HCT116 (cell line): ENCODE measurements around the gene SLC6A6. TPM values are rescaled to one million over a fixed set of nuclear protein-coding genes. Genes with fewer than 3 reads are reported as not detected.

Experiments
- ATAC-seq: fragments of 200-7000 bp; cut with Tn5 transposase; 2 replicates; pipeline ENCODE4 v1.9.1; 2020; ENCODE audit warnings: mild to moderate bottlenecking, moderate library complexity
- BruUV-seq: library from RNA; stranded (reverse); fragments of 400-500 nt; replicated peaks from 2 replicates; lab custom pipeline; 2021; lab: Mats Ljungman, UMichigan
- CTCF ChIA-PET: fragments of 300-600 bp; sonication (Branson Sonifier 250); formaldehyde crosslinking; loops from one replicate; lab custom pipeline; 2021; ENCODE audit warnings: antibody characterized with exemption; lab: Charles Lee
- POLR2A ChIA-PET: fragments of 300-600, 350-600 bp; sonication (Branson Sonifier 250); formaldehyde crosslinking; loops from one replicate; lab custom pipeline; 2021; ENCODE audit warnings: antibody characterized with exemption; lab: Charles Lee
- RAD21 ChIA-PET, 2 experiments: fragments of 300-600 bp; sonication (Branson Sonifier 250); formaldehyde crosslinking; loops; one replicate each; lab custom pipeline; 2023; ENCODE audit warnings: low total read pairs in 2 of 2; ENCODE audit not compliant: uncharacterized antibody in 2 of 2, unreplicated experiment in 2 of 2, low non-redundant PET in 1 of 2; lab: Charles Lee
- DNase-seq: peaks from one replicate; pipeline ENCODE4 v3.0.0-alpha.2; 2010; ENCODE audit warnings: low read depth, low spot score
- H2AFZ ChIP-seq: fragments of 200-600 bp; shearing (Covaris generic), sonication (generic); 2 replicates; pipeline ENCODE4 v1.6.1; 2017; ENCODE audit warnings: low read depth, mixed run types, mixed read lengths, antibody characterized with exemption, low read length; ENCODE audit not compliant: poor library complexity, severe bottlenecking
- H3K27ac ChIP-seq: 2 replicates; pipeline ENCODE4 v1.5.1; 2012; ENCODE audit warnings: low read depth, low read length
- H3K27me3 ChIP-seq: fragments of 200-600 bp; sonication (generic); 2 replicates; pipeline ENCODE4 v1.6.1; 2016; ENCODE audit warnings: mixed run types, low read length, mixed read lengths; ENCODE audit not compliant: insufficient read depth
- H3K36me3 ChIP-seq, 2 experiments: fragments of 200-500 bp in 1 of 2; fragments of 200-600 bp in 1 of 2; sonication (Bioruptor generic) in 1 of 2; sonication (generic) in 1 of 2; 2 replicates each; pipeline versions ENCODE4 v1.5.1 to v1.6.1; 2014 to 2016; ENCODE audit warnings: low read length in 2 of 2, inconsistent platforms in 1 of 2, mixed read lengths in 1 of 2, mixed run types in 1 of 2; ENCODE audit not compliant: insufficient read depth in 2 of 2, control insufficient read depth in 1 of 2
- H3K4me1 ChIP-seq, 2 experiments: fragments of 200-600 bp in 1 of 2; sonication (generic) in 1 of 2; 2 replicates each; pipeline versions ENCODE4 v1.5.1 to v1.6.1; 2012 to 2017; ENCODE audit warnings: low read length in 2 of 2, inconsistent platforms in 1 of 2, mild to moderate bottlenecking in 1 of 2, mixed read lengths in 1 of 2, mixed run types in 1 of 2, moderate library complexity in 1 of 2; ENCODE audit not compliant: insufficient read depth in 2 of 2, control insufficient read depth in 1 of 2
- H3K4me2 ChIP-seq: fragments of 200-600 bp; sonication (generic); 2 replicates; pipeline ENCODE4 v1.6.1; 2017; ENCODE audit warnings: mixed run types, low read length, mixed read lengths
- H3K4me3 ChIP-seq, 2 experiments: fragments of 200-600 bp in 1 of 2; sonication (generic) in 1 of 2; replicated peaks in 1 of 2; 2 replicates each; pipeline ENCODE4 v1.5.1; 2011 to 2016; ENCODE audit warnings: low read length in 2 of 2, control low read depth in 1 of 2, low read depth in 1 of 2, mild to moderate bottlenecking in 1 of 2, mixed read lengths in 1 of 2, mixed run types in 1 of 2
- H3K79me2 ChIP-seq: fragments of 200-600 bp; sonication (generic); 2 replicates; pipeline ENCODE4 v1.6.1; 2017; ENCODE audit warnings: mild to moderate bottlenecking, mixed run types, low read length, moderate library complexity, mixed read lengths; ENCODE audit not compliant: insufficient read depth
- H3K9ac ChIP-seq: fragments of 200-600 bp; sonication (generic); 2 replicates; pipeline ENCODE4 v1.6.1; 2016; ENCODE audit warnings: low read length, mixed read lengths
- H3K9me2 ChIP-seq: fragments of 200-600 bp; sonication (generic), shearing (Covaris generic); 2 replicates; pipeline ENCODE4 v1.6.1; 2017; ENCODE audit warnings: mixed run types, mild to moderate bottlenecking, moderate library complexity; ENCODE audit not compliant: insufficient read depth
- H3K9me3 ChIP-seq, 2 experiments: fragments of 200-500 bp in 1 of 2; fragments of 200-600 bp in 1 of 2; sonication (Bioruptor generic) in 1 of 2; sonication (generic) in 1 of 2; 2 replicates each; pipeline ENCODE4 v1.6.1; 2014 to 2017; ENCODE audit warnings: low read length in 2 of 2, mixed read lengths in 2 of 2, inconsistent platforms in 1 of 2, low read depth in 1 of 2, mild to moderate bottlenecking in 1 of 2, mixed run types in 1 of 2, moderate library complexity in 1 of 2; ENCODE audit not compliant: control insufficient read depth in 1 of 2, insufficient read depth in 1 of 2
- H4K20me1 ChIP-seq: fragments of 200-600 bp; sonication (generic), shearing (Covaris generic); 2 replicates; pipeline ENCODE4 v1.6.1; 2017; ENCODE audit warnings: mixed run types, mild to moderate bottlenecking, moderate library complexity; ENCODE audit not compliant: insufficient read depth
- CEBPB ChIP-seq: IDR thresholded peaks from 2 replicates; pipeline ENCODE4 v1.6.1; 2012; ENCODE audit warnings: low read depth
- EGR1 ChIP-seq: IDR thresholded peaks from 2 replicates; pipeline ENCODE4 v1.6.1; 2012; ENCODE audit warnings: low read depth
- ELF1 ChIP-seq: IDR thresholded peaks from 2 replicates; pipeline ENCODE4 v1.6.1; 2012; ENCODE audit warnings: low read depth, borderline replicate concordance
- EZH2 ChIP-seq: fragments of 200-600 bp; sonication (generic); IDR thresholded peaks from 2 replicates; pipeline ENCODE4 v1.6.1; 2017; ENCODE audit warnings: antibody characterized with exemption, mixed run types
- FOSL1 ChIP-seq: IDR thresholded peaks from 2 replicates; pipeline ENCODE4 v1.6.1; 2012; ENCODE audit warnings: low read depth
- POLR2AphosphoS5 ChIP-seq: IDR thresholded peaks from 2 replicates; pipeline ENCODE4 v1.6.1; 2011; ENCODE audit warnings: mild to moderate bottlenecking, low read depth, low read length, moderate library complexity
- RAD21 ChIP-seq: IDR thresholded peaks from 2 replicates; pipeline ENCODE4 v1.6.1; 2012; ENCODE audit warnings: low read depth, mild to moderate bottlenecking
- SIN3A ChIP-seq: IDR thresholded peaks from 2 replicates; pipeline ENCODE4 v1.6.1; 2012; ENCODE audit warnings: low read depth
- SP1 ChIP-seq: IDR thresholded peaks from 2 replicates; pipeline ENCODE4 v1.6.1; 2012; ENCODE audit warnings: low read depth
- SRF ChIP-seq: IDR thresholded peaks from 2 replicates; pipeline ENCODE4 v1.6.1; 2012; ENCODE audit warnings: low read depth
- TCF7L2 ChIP-seq: IDR thresholded peaks from 2 replicates; pipeline ENCODE4 v1.7.0; 2011; ENCODE audit warnings: borderline replicate concordance, inconsistent platforms; ENCODE audit not compliant: insufficient read depth, insufficient read length; ENCODE audit errors: extremely low read depth
- YY1 ChIP-seq: IDR thresholded peaks from 2 replicates; pipeline ENCODE4 v1.6.1; 2011; ENCODE audit warnings: low read length, low read depth, moderate library complexity, mild to moderate bottlenecking; ENCODE audit not compliant: insufficient replicate concordance; ENCODE audit errors: extremely low read depth
- ZFX ChIP-seq: fragments of 450-650 bp; IDR thresholded peaks from 2 replicates; pipeline ENCODE4 v1.6.1; 2017
- ZNF274 ChIP-seq: fragments of 200-500 bp; sonication (Bioruptor generic); IDR thresholded peaks from 2 replicates; pipeline ENCODE4 v1.6.1; 2014; ENCODE audit warnings: mild to moderate bottlenecking, low read depth, low read length, inconsistent platforms
- intact Hi-C: fragments of 100-400 bp; cut with micrococcal nuclease; formaldehyde crosslinking; loops from 2 replicates; pipeline ENCODE4 v1.10.0; 2022
- total RNA-seq: library from RNA; stranded (reverse); gene quantifications from one replicate; pipeline ENCODE4 v1.2.1, GENCODE V29; 2021; ENCODE audit not compliant: unreplicated experiment
- TF ChIP-seq, protein P1 (sequence below), 3 experiments: fragments of 200-600 bp in 1 of 3; sonication (generic) in 1 of 3; IDR thresholded peaks in 2 of 3; conservative IDR thresholded peaks in 1 of 3; 2 replicates each; pipeline ENCODE4 v1.5.1; 2012 to 2017; ENCODE audit warnings: low read depth in 2 of 3, low read length in 2 of 3, antibody characterized with exemption in 1 of 3, borderline replicate concordance in 1 of 3, control low read depth in 1 of 3, mild to moderate bottlenecking in 1 of 3, mixed read lengths in 1 of 3, mixed run types in 1 of 3, moderate library complexity in 1 of 3; ENCODE audit not compliant: insufficient read depth in 1 of 3
- TF ChIP-seq, protein P2 (sequence below): IDR thresholded peaks from 2 replicates; pipeline ENCODE4 v1.6.1; 2012
- TF ChIP-seq, protein P3 (sequence below): IDR thresholded peaks from 2 replicates; pipeline ENCODE4 v1.6.1; 2012; ENCODE audit warnings: low read depth
- TF ChIP-seq, protein P4 (sequence below): IDR thresholded peaks from 2 replicates; pipeline ENCODE4 v1.6.1; 2011; ENCODE audit warnings: mild to moderate bottlenecking, low read length, moderate library complexity; ENCODE audit not compliant: insufficient replicate concordance; ENCODE audit errors: extremely low read depth

SLC6A6 gene
- total RNA-seq, 1 experiment from 2014 or later = 36.3 TPM

DNA sequence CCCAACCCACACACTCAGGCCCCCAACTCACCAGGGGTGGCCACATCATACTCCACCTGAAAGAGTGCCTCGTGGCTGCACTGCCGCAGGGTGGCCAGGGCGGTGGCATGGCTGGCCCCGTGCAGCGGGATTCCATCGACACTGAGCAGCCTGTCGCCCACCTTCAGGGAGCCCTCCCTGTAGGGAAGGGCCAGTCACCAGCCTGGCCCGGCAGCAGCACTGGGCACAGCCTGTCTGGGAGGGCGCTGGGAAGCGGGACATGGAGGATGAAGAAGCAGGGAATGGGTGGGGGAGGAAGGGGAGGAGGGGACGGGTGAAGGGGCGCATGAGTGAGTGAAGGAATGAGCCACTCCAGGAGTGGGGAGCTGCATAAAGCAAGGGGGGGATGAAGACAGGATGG lies 119.2 kb downstream of the SLC6A6 start (continued):
- TF ChIP-seq EGR1 (no peak), ELF1 (no peak), YY1 (no peak)
- TF ChIP-seq, protein P1, sequence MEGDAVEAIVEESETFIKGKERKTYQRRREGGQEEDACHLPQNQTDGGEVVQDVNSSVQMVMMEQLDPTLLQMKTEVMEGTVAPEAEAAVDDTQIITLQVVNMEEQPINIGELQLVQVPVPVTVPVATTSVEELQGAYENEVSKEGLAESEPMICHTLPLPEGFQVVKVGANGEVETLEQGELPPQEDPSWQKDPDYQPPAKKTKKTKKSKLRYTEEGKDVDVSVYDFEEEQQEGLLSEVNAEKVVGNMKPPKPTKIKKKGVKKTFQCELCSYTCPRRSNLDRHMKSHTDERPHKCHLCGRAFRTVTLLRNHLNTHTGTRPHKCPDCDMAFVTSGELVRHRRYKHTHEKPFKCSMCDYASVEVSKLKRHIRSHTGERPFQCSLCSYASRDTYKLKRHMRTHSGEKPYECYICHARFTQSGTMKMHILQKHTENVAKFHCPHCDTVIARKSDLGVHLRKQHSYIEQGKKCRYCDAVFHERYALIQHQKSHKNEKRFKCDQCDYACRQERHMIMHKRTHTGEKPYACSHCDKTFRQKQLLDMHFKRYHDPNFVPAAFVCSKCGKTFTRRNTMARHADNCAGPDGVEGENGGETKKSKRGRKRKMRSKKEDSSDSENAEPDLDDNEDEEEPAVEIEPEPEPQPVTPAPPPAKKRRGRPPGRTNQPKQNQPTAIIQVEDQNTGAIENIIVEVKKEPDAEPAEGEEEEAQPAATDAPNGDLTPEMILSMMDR (IDR thresholded peaks at IDR 0.05 in 2 of 3, conservative IDR thresholded peaks at IDR 0.05 in 1 of 3; ENCODE audit: borderline replicate concordance in 1 of 3, insufficient read depth in 1 of 3, low read depth in 2 of 3, low read length in 2 of 3) = no peak

DNA sequence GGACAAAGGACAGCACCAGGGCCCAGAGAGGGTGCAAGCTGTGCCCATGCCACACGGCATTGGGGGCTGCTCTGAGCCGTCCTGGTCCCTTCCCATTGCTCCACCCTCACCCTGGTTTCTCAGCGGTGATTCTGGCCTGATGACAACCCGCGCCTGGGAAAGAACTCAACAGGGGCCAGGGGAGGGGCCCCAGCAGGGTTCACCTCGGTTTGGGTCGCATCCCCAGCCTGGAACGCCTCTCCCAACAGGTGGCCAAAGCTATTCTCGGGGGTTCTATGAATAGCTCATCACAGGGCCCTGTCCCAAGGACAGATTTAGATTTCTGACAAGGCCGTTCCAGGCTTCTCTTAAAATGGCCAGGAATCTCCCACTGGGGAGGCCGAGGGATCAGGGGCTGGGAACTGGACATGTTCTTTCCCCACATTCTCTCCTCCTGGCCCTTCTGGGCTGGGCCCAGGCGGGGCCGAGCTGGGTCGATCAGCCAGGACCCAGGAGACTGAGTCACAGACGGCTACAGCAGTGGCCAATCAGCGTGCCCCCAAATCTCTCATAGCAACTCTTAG lies 119.8 kb downstream of the SLC6A6 start:
- no peaks in the 10 kb centered on the region for H3K9me2 ChIP-seq
- no peak overlapping the region for H3K4me3 ChIP-seq
- H3K9me3 ChIP-seq = no peaks in the 10 kb centered on the region
- ChIA-PET RAD21 (no interaction called here), CTCF (no interaction called here), POLR2A (no interaction called here)
- intact Hi-C loops = no loop called here
- no peak overlapping the region for H3K4me2 ChIP-seq
- no peak overlapping the region for H3K9ac ChIP-seq
- no peaks in the 10 kb centered on the region for H3K27me3 ChIP-seq
- peaks cover 8 to 12% of the 10 kb centered on the region in 2 experiments for H3K4me1 ChIP-seq
- ATAC-seq (no peak), DNase-seq (no peak)
- no TSS peak for BruUV-seq
- no peaks in the 10 kb centered on the region for H4K20me1 ChIP-seq
- no peaks in the 10 kb centered on the region for H3K36me3 ChIP-seq
- H2AFZ ChIP-seq = no peak overlapping the region
- no peak overlapping the region for H3K27ac ChIP-seq
- H3K79me2 ChIP-seq = no peaks in the 10 kb centered on the region
- TF ChIP-seq, protein P2, sequence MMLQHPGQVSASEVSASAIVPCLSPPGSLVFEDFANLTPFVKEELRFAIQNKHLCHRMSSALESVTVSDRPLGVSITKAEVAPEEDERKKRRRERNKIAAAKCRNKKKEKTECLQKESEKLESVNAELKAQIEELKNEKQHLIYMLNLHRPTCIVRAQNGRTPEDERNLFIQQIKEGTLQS = no peak
- TF ChIP-seq SRF (no peak), SP1 (no peak), RAD21 (no peak), ZNF274 (no peak), FOSL1 (no peak), ELF1 (no peak), ZFX (no peak), TCF7L2 (no peak), YY1 (no peak), CEBPB (no peak), POLR2AphosphoS5 (no peak), EZH2 (no peak), SIN3A (no peak)
- TF ChIP-seq, protein P3, sequence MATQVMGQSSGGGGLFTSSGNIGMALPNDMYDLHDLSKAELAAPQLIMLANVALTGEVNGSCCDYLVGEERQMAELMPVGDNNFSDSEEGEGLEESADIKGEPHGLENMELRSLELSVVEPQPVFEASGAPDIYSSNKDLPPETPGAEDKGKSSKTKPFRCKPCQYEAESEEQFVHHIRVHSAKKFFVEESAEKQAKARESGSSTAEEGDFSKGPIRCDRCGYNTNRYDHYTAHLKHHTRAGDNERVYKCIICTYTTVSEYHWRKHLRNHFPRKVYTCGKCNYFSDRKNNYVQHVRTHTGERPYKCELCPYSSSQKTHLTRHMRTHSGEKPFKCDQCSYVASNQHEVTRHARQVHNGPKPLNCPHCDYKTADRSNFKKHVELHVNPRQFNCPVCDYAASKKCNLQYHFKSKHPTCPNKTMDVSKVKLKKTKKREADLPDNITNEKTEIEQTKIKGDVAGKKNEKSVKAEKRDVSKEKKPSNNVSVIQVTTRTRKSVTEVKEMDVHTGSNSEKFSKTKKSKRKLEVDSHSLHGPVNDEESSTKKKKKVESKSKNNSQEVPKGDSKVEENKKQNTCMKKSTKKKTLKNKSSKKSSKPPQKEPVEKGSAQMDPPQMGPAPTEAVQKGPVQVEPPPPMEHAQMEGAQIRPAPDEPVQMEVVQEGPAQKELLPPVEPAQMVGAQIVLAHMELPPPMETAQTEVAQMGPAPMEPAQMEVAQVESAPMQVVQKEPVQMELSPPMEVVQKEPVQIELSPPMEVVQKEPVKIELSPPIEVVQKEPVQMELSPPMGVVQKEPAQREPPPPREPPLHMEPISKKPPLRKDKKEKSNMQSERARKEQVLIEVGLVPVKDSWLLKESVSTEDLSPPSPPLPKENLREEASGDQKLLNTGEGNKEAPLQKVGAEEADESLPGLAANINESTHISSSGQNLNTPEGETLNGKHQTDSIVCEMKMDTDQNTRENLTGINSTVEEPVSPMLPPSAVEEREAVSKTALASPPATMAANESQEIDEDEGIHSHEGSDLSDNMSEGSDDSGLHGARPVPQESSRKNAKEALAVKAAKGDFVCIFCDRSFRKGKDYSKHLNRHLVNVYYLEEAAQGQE = no peak
- TF ChIP-seq, protein P4, sequence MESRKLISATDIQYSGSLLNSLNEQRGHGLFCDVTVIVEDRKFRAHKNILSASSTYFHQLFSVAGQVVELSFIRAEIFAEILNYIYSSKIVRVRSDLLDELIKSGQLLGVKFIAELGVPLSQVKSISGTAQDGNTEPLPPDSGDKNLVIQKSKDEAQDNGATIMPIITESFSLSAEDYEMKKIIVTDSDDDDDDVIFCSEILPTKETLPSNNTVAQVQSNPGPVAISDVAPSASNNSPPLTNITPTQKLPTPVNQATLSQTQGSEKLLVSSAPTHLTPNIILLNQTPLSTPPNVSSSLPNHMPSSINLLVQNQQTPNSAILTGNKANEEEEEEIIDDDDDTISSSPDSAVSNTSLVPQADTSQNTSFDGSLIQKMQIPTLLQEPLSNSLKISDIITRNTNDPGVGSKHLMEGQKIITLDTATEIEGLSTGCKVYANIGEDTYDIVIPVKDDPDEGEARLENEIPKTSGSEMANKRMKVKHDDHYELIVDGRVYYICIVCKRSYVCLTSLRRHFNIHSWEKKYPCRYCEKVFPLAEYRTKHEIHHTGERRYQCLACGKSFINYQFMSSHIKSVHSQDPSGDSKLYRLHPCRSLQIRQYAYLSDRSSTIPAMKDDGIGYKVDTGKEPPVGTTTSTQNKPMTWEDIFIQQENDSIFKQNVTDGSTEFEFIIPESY = no peak
